ENCODE results near the gene PLCB1. TPM values are rescaled to one million over a fixed set of nuclear protein-coding genes. Genes with fewer than 3 reads are reported as not detected.

Gene PLCB1
- total RNA-seq, 1 donor: 13.4 TPM

DNA sequence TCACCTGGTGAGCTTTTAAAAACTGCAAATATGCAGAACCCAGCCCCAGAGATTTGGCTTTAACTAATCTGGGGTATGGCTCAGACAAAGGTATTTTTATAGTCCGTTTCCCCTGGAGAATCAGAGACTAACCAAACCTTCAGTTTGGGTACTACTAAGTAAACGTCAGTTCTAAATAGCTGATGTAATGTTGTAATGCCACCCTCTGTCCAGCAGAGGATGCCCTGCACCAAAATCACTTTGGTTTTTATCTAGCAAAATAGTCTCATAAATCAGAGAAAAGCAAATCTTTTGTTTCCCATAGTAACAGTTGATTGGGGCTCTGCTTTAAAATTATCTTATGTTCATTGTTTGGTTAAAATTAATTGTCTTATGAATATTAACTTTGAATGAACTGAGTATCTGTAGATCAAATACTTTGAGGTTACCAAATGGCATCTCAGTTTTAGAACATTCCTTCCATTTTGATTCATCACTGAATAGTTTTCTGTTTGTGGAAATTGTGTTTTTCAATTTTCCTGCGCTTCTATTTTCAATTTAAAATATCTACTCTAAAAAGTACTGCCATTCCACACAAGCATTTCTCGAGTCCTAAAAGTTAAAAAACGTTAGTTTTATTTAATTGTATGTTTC is 658.5 kb downstream of the PLCB1 start:
- H3K27ac ChIP-seq (ENCODE audit: low read depth, low read length): peak overlapping the region; percentile 29
- TF ChIP-seq, protein P1, sequence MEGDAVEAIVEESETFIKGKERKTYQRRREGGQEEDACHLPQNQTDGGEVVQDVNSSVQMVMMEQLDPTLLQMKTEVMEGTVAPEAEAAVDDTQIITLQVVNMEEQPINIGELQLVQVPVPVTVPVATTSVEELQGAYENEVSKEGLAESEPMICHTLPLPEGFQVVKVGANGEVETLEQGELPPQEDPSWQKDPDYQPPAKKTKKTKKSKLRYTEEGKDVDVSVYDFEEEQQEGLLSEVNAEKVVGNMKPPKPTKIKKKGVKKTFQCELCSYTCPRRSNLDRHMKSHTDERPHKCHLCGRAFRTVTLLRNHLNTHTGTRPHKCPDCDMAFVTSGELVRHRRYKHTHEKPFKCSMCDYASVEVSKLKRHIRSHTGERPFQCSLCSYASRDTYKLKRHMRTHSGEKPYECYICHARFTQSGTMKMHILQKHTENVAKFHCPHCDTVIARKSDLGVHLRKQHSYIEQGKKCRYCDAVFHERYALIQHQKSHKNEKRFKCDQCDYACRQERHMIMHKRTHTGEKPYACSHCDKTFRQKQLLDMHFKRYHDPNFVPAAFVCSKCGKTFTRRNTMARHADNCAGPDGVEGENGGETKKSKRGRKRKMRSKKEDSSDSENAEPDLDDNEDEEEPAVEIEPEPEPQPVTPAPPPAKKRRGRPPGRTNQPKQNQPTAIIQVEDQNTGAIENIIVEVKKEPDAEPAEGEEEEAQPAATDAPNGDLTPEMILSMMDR (IDR thresholded peaks at IDR 0.05; ENCODE audit: extremely low read depth, low read depth, low read length): peak; percentile 97

GRCh38 chr20:8795404-8795803 is 663.3 kb downstream of the PLCB1 start:
- H3K4me3 ChIP-seq (ENCODE audit: insufficient read depth, low read length): no peak overlapping the region
- TF ChIP-seq, protein P1 (IDR thresholded peaks at IDR 0.05; ENCODE audit: extremely low read depth, low read depth, low read length): no peak

More for the DNA sequence above, 658.5 kb downstream of the PLCB1 start:
- no peaks in the 10 kb centered on the region for H4K20me1 ChIP-seq (ENCODE audit: insufficient read depth, low read length)
- H3K4me1 ChIP-seq (ENCODE audit: insufficient read depth, low read length): peaks cover 4% of the 10 kb centered on the region
- no peak overlapping the region for H3K4me3 ChIP-seq (ENCODE audit: insufficient read depth, low read length)
- H3K79me2 ChIP-seq (ENCODE audit: insufficient read depth, low read length): no peaks in the 10 kb centered on the region
- no peak overlapping the region for H2AFZ ChIP-seq (ENCODE audit: low read length)
- peak overlapping the region; percentile 11 for H3K4me2 ChIP-seq (ENCODE audit: insufficient read depth, low read length)
- peak; percentile 15 for DNase-seq (ENCODE audit: insufficient read length, low spot score, missing footprints)
- no peaks in the 10 kb centered on the region for H3K9me3 ChIP-seq (ENCODE audit: low read depth, low read length)
- H3K27me3 ChIP-seq (ENCODE audit: insufficient read depth, low read length): no peaks in the 10 kb centered on the region
- H3K36me3 ChIP-seq (ENCODE audit: insufficient read depth, low read length): no peaks in the 10 kb centered on the region

GRCh38 chr20:8796088-8796660 is 664.1 kb downstream of the PLCB1 start:
- no peaks in the 10 kb centered on the region for H3K27me3 ChIP-seq (ENCODE audit: insufficient read depth, low read length)
- no peaks in the 10 kb centered on the region for H3K9me3 ChIP-seq (ENCODE audit: low read depth, low read length)
- TF ChIP-seq, protein P1 (IDR thresholded peaks at IDR 0.05; ENCODE audit: extremely low read depth, low read depth, low read length): no peak
- H3K4me1 ChIP-seq (ENCODE audit: insufficient read depth, low read length): peaks cover 11% of the 10 kb centered on the region
- peak overlapping the region; percentile 18 for H3K27ac ChIP-seq (ENCODE audit: low read depth, low read length)
- peak; percentile 48 for DNase-seq (ENCODE audit: insufficient read length, low spot score, missing footprints)
- no peaks in the 10 kb centered on the region for H3K79me2 ChIP-seq (ENCODE audit: insufficient read depth, low read length)
- H3K4me2 ChIP-seq (ENCODE audit: insufficient read depth, low read length): peak overlapping the region; percentile 52
- no peaks in the 10 kb centered on the region for H3K36me3 ChIP-seq (ENCODE audit: insufficient read depth, low read length)
- H4K20me1 ChIP-seq (ENCODE audit: insufficient read depth, low read length): no peaks in the 10 kb centered on the region
- H2AFZ ChIP-seq (ENCODE audit: low read length): no peak overlapping the region
- no peak overlapping the region for H3K4me3 ChIP-seq (ENCODE audit: insufficient read depth, low read length)

More at GRCh38 chr20:8795404-8795803, 663.3 kb downstream of the PLCB1 start:
- Histone ChIP-seq H2AFZ (ENCODE audit: low read length) (no peak overlapping the region), H3K9me3 (ENCODE audit: low read depth, low read length) (no peaks in the 10 kb centered on the region), H3K79me2 (ENCODE audit: insufficient read depth, low read length) (no peaks in the 10 kb centered on the region), H3K27me3 (ENCODE audit: insufficient read depth, low read length) (no peaks in the 10 kb centered on the region), H3K36me3 (ENCODE audit: insufficient read depth, low read length) (no peaks in the 10 kb centered on the region), H3K4me1 (ENCODE audit: insufficient read depth, low read length) (peaks cover 12% of the 10 kb centered on the region), H3K27ac (ENCODE audit: low read depth, low read length) (no peak overlapping the region), H4K20me1 (ENCODE audit: insufficient read depth, low read length) (no peaks in the 10 kb centered on the region), H3K4me2 (ENCODE audit: insufficient read depth, low read length) (no peak overlapping the region)
- DNase-seq (ENCODE audit: insufficient read length, low spot score, missing footprints): no peak

DNA sequence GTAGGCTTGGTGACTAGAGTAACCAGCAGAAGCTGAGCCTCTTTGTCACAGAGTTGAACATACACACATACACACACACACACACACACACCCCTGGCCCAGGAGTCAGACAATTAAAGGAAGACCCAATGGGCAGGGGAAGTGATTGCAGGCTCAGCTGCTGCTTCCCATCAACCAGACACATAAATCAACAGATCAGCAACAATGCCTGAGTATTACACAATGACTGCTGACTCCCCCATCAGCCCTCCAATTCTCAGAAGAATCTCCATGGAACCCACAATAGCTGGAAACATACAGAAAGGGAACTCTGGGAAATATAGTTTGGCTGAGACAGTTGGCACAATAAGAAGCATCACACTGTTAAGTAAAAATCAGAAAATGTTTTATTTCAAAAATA is 666.4 kb downstream of the PLCB1 start:
- Histone ChIP-seq H3K4me2 (ENCODE audit: insufficient read depth, low read length) (no peak overlapping the region), H3K79me2 (ENCODE audit: insufficient read depth, low read length) (no peaks in the 10 kb centered on the region), H4K20me1 (ENCODE audit: insufficient read depth, low read length) (no peaks in the 10 kb centered on the region), H2AFZ (ENCODE audit: low read length) (no peak overlapping the region), H3K9me3 (ENCODE audit: low read depth, low read length) (no peaks in the 10 kb centered on the region), H3K4me3 (ENCODE audit: insufficient read depth, low read length) (no peak overlapping the region), H3K4me1 (ENCODE audit: insufficient read depth, low read length) (peaks cover 11% of the 10 kb centered on the region), H3K27me3 (ENCODE audit: insufficient read depth, low read length) (no peaks in the 10 kb centered on the region), H3K36me3 (ENCODE audit: insufficient read depth, low read length) (no peaks in the 10 kb centered on the region), H3K27ac (ENCODE audit: low read depth, low read length) (no peak overlapping the region)
- peak; percentile 48 for DNase-seq (ENCODE audit: insufficient read length, low spot score, missing footprints)
- TF ChIP-seq, protein P1 (IDR thresholded peaks at IDR 0.05; ENCODE audit: extremely low read depth, low read depth, low read length): no peak
